H1 (cell line): ENCODE data around the gene SNX13. TPM values are rescaled to one million over a fixed set of nuclear protein-coding genes. Genes with fewer than 3 reads are reported as not detected.

Source experiments
- CTCF ChIA-PET: fragments of 300-600 bp; sonication (Branson Sonifier 250); formaldehyde crosslinking; loops from one replicate; lab custom pipeline; 2021; ENCODE audit not compliant: partially characterized antibody; lab: Charles Lee
- POLR2A ChIA-PET: fragments of 300-600 bp; sonication (Branson Sonifier 250); formaldehyde crosslinking; loops from one replicate; lab custom pipeline; 2021; ENCODE audit warnings: inconsistent platforms; ENCODE audit not compliant: partially characterized antibody; lab: Charles Lee
- DNase-seq, 2 experiments: peaks; one replicate each; pipeline versions ENCODE4 v3.0.0 to v3.0.0-alpha.2; 2010 to 2022; ENCODE audit warnings: low spot score in 2 of 2, low read depth in 1 of 2, mixed read lengths in 1 of 2
- FAIRE-seq: peaks from 2 replicates; lab custom pipeline; 2011; peaks lifted over from hg19 to GRCh38; lab: Jason Lieb, UNC
- H2AFZ ChIP-seq: 2 replicates; pipeline ENCODE4 v1.8.1; 2012; ENCODE audit warnings: low read length, inconsistent platforms
- H2AK5ac ChIP-seq: 2 replicates; pipeline ENCODE4 v1.6.1; 2013; ENCODE audit warnings: low read depth, low read length
- H2BK120ac ChIP-seq: replicated peaks from 2 replicates; pipeline ENCODE3; 2013; ENCODE audit warnings: low read depth, low read length, inconsistent platforms
- H2BK12ac ChIP-seq: 2 replicates; pipeline ENCODE4 v1.6.1; 2013; ENCODE audit warnings: low read depth, low read length
- H2BK15ac ChIP-seq: 2 replicates; pipeline ENCODE4 v1.6.1; 2013; ENCODE audit warnings: low read length
- H2BK20ac ChIP-seq: 2 replicates; pipeline ENCODE4 v1.6.1; 2013; ENCODE audit warnings: low read length
- H2BK5ac ChIP-seq: 2 replicates; pipeline ENCODE4 v1.6.1; 2013; ENCODE audit warnings: low read depth, low read length
- H3K14ac ChIP-seq: 2 replicates; pipeline ENCODE4 v1.6.1; 2013; ENCODE audit warnings: inconsistent platforms; ENCODE audit not compliant: insufficient read length
- H3K18ac ChIP-seq: 2 replicates; pipeline ENCODE4 v1.6.1; 2013; ENCODE audit warnings: low read length; ENCODE audit errors: extremely low read depth
- H3K23ac ChIP-seq: 2 replicates; pipeline ENCODE4 v1.6.1; 2013; ENCODE audit warnings: inconsistent platforms; ENCODE audit not compliant: insufficient read length
- H3K23me2 ChIP-seq: 2 replicates; pipeline ENCODE4 v1.6.1; 2013; ENCODE audit warnings: low read depth, low read length
- H3K27ac ChIP-seq: 2 replicates; pipeline ENCODE4 v1.6.1; 2011; ENCODE audit warnings: low read depth, low read length, inconsistent platforms
- H3K27me3 ChIP-seq, 4 experiments: replicated peaks in 1 of 4; 1 replicate in 1 of 4; 2 replicates in 3 of 4; pipeline versions ENCODE4 v1.6.1 to v1.8.1; 2011 to 2013; ENCODE audit warnings: low read length in 3 of 4, mild to moderate bottlenecking in 3 of 4, inconsistent platforms in 2 of 4, mixed read lengths in 2 of 4, moderate library complexity in 1 of 4; ENCODE audit not compliant: control insufficient read depth in 3 of 4, insufficient read depth in 3 of 4; ENCODE audit errors: extremely low read depth in 1 of 4
- H3K36me3 ChIP-seq, 4 experiments: 2 replicates each; pipeline versions ENCODE4 v1.6.1 to v1.8.1; 2011 to 2013; ENCODE audit warnings: mild to moderate bottlenecking in 4 of 4, low read length in 3 of 4, moderate library complexity in 2 of 4, control low read depth in 1 of 4, inconsistent platforms in 1 of 4; ENCODE audit not compliant: insufficient read depth in 4 of 4, control insufficient read depth in 2 of 4
- H3K4ac ChIP-seq: replicated peaks from 2 replicates; pipeline ENCODE3; 2013; ENCODE audit warnings: low read length, low read depth, mixed read lengths, inconsistent platforms; ENCODE audit not compliant: insufficient read length
- H3K4me1 ChIP-seq, 4 experiments: replicated peaks in 1 of 4; 1 replicate in 1 of 4; 2 replicates in 3 of 4; pipeline versions ENCODE4 v1.6.1 to v1.8.1; 2011 to 2013; ENCODE audit warnings: low read length in 3 of 4, inconsistent platforms in 2 of 4, mixed read lengths in 1 of 4; ENCODE audit not compliant: insufficient read depth in 4 of 4, control insufficient read depth in 3 of 4
- H3K4me2 ChIP-seq, 2 experiments: 2 replicates each; pipeline versions ENCODE4 v1.6.1 to v1.8.1; 2011 to 2013; ENCODE audit warnings: low read depth in 2 of 2, low read length in 2 of 2, control low read depth in 1 of 2, inconsistent platforms in 1 of 2, mild to moderate bottlenecking in 1 of 2; ENCODE audit not compliant: insufficient read depth in 1 of 2
- H3K4me3 ChIP-seq, 4 experiments: fragments of 200-600, 300-600 bp in 1 of 4; sonication (generic), shearing (Covaris generic), sonication (Bioruptor Twin) in 1 of 4; 2 replicates each; pipeline versions ENCODE4 v1.5.1 to v1.8.1; 2011 to 2016; ENCODE audit warnings: low read length in 4 of 4, low read depth in 3 of 4, control low read depth in 2 of 4, inconsistent platforms in 2 of 4, mild to moderate bottlenecking in 2 of 4, mixed read lengths in 1 of 4, moderate library complexity in 1 of 4; ENCODE audit not compliant: insufficient read depth in 2 of 4; ENCODE audit errors: extremely low read depth in 1 of 4
- H3K56ac ChIP-seq: replicated peaks from 2 replicates; pipeline ENCODE3; 2013; ENCODE audit warnings: low read depth, mild to moderate bottlenecking, mixed read lengths, low read length, inconsistent platforms; ENCODE audit not compliant: insufficient read length
- H3K79me1 ChIP-seq: 2 replicates; pipeline ENCODE4 v1.6.1; 2013; ENCODE audit warnings: low read depth, low read length, control low read depth
- H3K79me2 ChIP-seq, 2 experiments: 2 replicates each; pipeline versions ENCODE4 v1.6.1 to v1.8.1; 2012 to 2013; ENCODE audit warnings: low read length in 2 of 2, mild to moderate bottlenecking in 2 of 2, inconsistent platforms in 1 of 2; ENCODE audit not compliant: insufficient read depth in 2 of 2, control insufficient read depth in 1 of 2
- H3K9ac ChIP-seq, 4 experiments: replicated peaks in 1 of 4; 1 replicate in 1 of 4; 2 replicates in 3 of 4; pipeline versions ENCODE4 v1.6.1 to v1.8.1; 2011 to 2013; ENCODE audit warnings: low read depth in 3 of 4, low read length in 3 of 4, control low read depth in 2 of 4, mild to moderate bottlenecking in 2 of 4, moderate library complexity in 2 of 4, inconsistent platforms in 1 of 4; ENCODE audit errors: extremely low read depth in 1 of 4
- H3K9me3 ChIP-seq, 2 experiments: 2 replicates each; pipeline versions ENCODE4 v1.6.1 to v1.8.1; 2012 to 2013; ENCODE audit warnings: mild to moderate bottlenecking in 2 of 2, moderate library complexity in 2 of 2, control low read depth in 1 of 2, inconsistent platforms in 1 of 2, low read depth in 1 of 2, low read length in 1 of 2, mixed read lengths in 1 of 2; ENCODE audit not compliant: insufficient read depth in 2 of 2
- H4K20me1 ChIP-seq, 2 experiments: replicated peaks in 1 of 2; 2 replicates each; pipeline versions ENCODE3 to v1.8.1; 2011 to 2013; ENCODE audit warnings: inconsistent platforms in 2 of 2, low read length in 2 of 2, mild to moderate bottlenecking in 1 of 2; ENCODE audit not compliant: insufficient read depth in 2 of 2, control insufficient read depth in 1 of 2
- H4K5ac ChIP-seq: 2 replicates; pipeline ENCODE4 v1.6.1; 2013; ENCODE audit warnings: low read length, low read depth, mixed read lengths, inconsistent platforms; ENCODE audit not compliant: insufficient read length
- H4K8ac ChIP-seq: 2 replicates; pipeline ENCODE4 v1.8.0; 2013; ENCODE audit warnings: mild to moderate bottlenecking, moderate library complexity, low read length, inconsistent platforms; ENCODE audit not compliant: insufficient read depth; ENCODE audit errors: extremely low read depth
- H4K91ac ChIP-seq: replicated peaks from 2 replicates; pipeline ENCODE3; 2013; ENCODE audit warnings: low read length, mixed read lengths, inconsistent platforms; ENCODE audit not compliant: insufficient read length
- GTF2F1 ChIP-seq: IDR thresholded peaks from 2 replicates; pipeline ENCODE4 v1.6.1; 2012; ENCODE audit warnings: low read depth, low read length, improper control_type of control experiment, borderline replicate concordance
- KDM1A ChIP-seq: fragments of 200-600, 300-600 bp; sonication (generic); IDR thresholded peaks from 2 replicates; pipeline ENCODE4 v1.7.1; 2016; ENCODE audit warnings: mild to moderate bottlenecking, low read length, borderline replicate concordance
- SAP30 ChIP-seq: fragments of 300-600 bp; sonication (generic); IDR thresholded peaks from 2 replicates; pipeline ENCODE4 v1.7.1; 2012; ENCODE audit warnings: low read length, moderate library complexity, mild to moderate bottlenecking, inconsistent platforms; ENCODE audit not compliant: insufficient read depth, insufficient replicate concordance
- SIN3A ChIP-seq, 2 experiments: IDR thresholded peaks in 1 of 2; conservative IDR thresholded peaks in 1 of 2; 2 replicates each; pipeline ENCODE4 v1.6.1; 2011 to 2012; ENCODE audit warnings: low read length in 2 of 2, improper control_type of control experiment in 1 of 2, low read depth in 1 of 2, mild to moderate bottlenecking in 1 of 2
- TAF7 ChIP-seq: optimal IDR thresholded peaks from 2 replicates; pipeline ENCODE3; 2011; ENCODE audit warnings: low read depth, mild to moderate bottlenecking, inconsistent platforms, low read length, moderate library complexity, borderline replicate concordance
- WGBS, 2 experiments: shearing (Covaris generic) in 1 of 2; methylation state at CpG; one replicate each; pipeline versions ENCODE4 v1.1.6 to v1.1.7; 2013 to 2015; ENCODE audit warnings: low lambda C conversion rate in 2 of 2, mixed read lengths in 2 of 2, inconsistent platforms in 1 of 2, low coverage in 1 of 2, missing lambda C conversion rate in 1 of 2; ENCODE audit not compliant: insufficient replicate concordance in 2 of 2, insufficient coverage in 1 of 2, insufficient read length in 1 of 2; ENCODE audit errors: extremely low coverage in 1 of 2, missing lambda C conversion rate in 1 of 2; 5-methylcytosine and 5-hydroxymethylcytosine counted together
- polyA plus RNA-seq, 7 experiments: library from polyadenylated mRNA; depleted of rRNA in 3 of 7; stranded (reverse) in 5 of 7; unstranded in 2 of 7; fragments of >200 nt in 5 of 7; fragments of 200-250 nt in 2 of 7; gene quantifications; 1 replicate in 5 of 7; 2 replicates in 1 of 7; 4 replicates in 1 of 7; pipeline versions ENCODE4 v1.2.1 to v1.2.3, GENCODE V29; 2011 to 2013; ENCODE audit warnings: missing spikeins in 2 of 7, mixed read lengths in 2 of 7
- total RNA-seq: library from RNA; stranded (reverse); fragmentation: NEBNext Ultra II Directional; extraction: Animal tissue kit (Norgen Biotek cat#: 25700); gene quantifications from 2 replicates; pipeline ENCODE4 v1.2.1, GENCODE V29; 2021
- TF ChIP-seq, protein P1 (sequence below): IDR thresholded peaks from 2 replicates; pipeline ENCODE4 v1.6.1; 2011; ENCODE audit warnings: low read depth, mild to moderate bottlenecking, low read length; ENCODE audit not compliant: insufficient read depth

Gene SNX13
- total and polyA plus RNA-seq, 2 of the 8 experiments (the other 6 are each of a cell fraction or from before 2014, with no cell fraction given) = 5.5 to 27.4 TPM

DNA sequence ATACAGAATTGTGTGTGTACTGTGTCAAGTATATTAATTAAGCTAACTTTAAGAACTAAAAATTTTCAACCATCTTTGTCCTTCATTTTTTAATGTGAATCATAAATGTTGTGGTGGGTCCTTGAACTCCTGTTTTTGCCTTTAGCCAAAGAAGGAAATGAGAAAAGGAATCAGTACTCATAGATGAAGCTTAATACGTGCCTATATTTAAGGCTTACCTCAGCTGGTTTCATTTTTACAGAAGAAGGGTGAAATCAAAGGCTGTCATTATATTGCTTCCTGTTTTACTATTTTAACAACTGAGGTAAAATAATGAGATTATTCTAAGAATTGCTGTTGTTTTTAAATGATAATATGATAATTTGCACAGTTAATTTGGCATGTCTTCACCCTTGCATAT lies 6.3 kb upstream of the SNX13 start:
- no peak overlapping the region for H2BK15ac ChIP-seq
- H3K4me3 ChIP-seq = no peak overlapping the region
- no peaks in the 10 kb centered on the region for H3K23me2 ChIP-seq
- H2BK12ac ChIP-seq = no peak overlapping the region
- H2AFZ ChIP-seq = no peak overlapping the region
- H3K4ac ChIP-seq = no peak overlapping the region
- FAIRE-seq (no peak), DNase-seq (no peak)
- no peaks in the 10 kb centered on the region for H3K27me3 ChIP-seq
- no peak overlapping the region for H4K91ac ChIP-seq
- no peak overlapping the region for H3K14ac ChIP-seq
- no peak overlapping the region for H4K5ac ChIP-seq
- H2BK120ac ChIP-seq = no peak overlapping the region
- H3K79me1 ChIP-seq = no peaks in the 10 kb centered on the region
- no peak overlapping the region for H3K56ac ChIP-seq
- H3K36me3 ChIP-seq = no peaks in the 10 kb centered on the region
- CTCF ChIA-PET = interaction anchor here (0.6 to 1.4 kb wide), 3 partner anchors 21 to 176 kb away, joined by 3 to 4 read pairs (median 3); no protein-coding TSS in a partner anchor
- no peak overlapping the region for H3K4me2 ChIP-seq
- H3K79me2 ChIP-seq = no peaks in the 10 kb centered on the region
- no peaks in the 10 kb centered on the region for H4K20me1 ChIP-seq
- H4K8ac ChIP-seq = no peak overlapping the region
- no peaks in the 10 kb centered on the region for H3K9me3 ChIP-seq
- H3K9ac ChIP-seq = no peak overlapping the region
- no peak overlapping the region for H3K18ac ChIP-seq
- H3K4me1 ChIP-seq = no peaks in the 10 kb centered on the region
- no peak overlapping the region for H3K23ac ChIP-seq
- H2AK5ac ChIP-seq = no peak overlapping the region
- H2BK20ac ChIP-seq = no peak overlapping the region
- WGBS, 2 experiments = 75% methylated on average over 1 of the region's 1 CpG; no CpG with 5 or more reads in 1 of the 2 experiments
- H3K27ac ChIP-seq = no peak overlapping the region
- no peak overlapping the region for H2BK5ac ChIP-seq
- POLR2A ChIA-PET = no interaction called here
- TF ChIP-seq TAF7 (no peak), KDM1A (no peak), SIN3A (conservative IDR thresholded peaks at IDR 0.05 in 1 of 2, IDR thresholded peaks at IDR 0.05 in 1 of 2; ENCODE audit: low read depth in 1 of 2, low read length in 2 of 2) (no peak), GTF2F1 (no peak), SAP30 (no peak)
- TF ChIP-seq, protein P1, sequence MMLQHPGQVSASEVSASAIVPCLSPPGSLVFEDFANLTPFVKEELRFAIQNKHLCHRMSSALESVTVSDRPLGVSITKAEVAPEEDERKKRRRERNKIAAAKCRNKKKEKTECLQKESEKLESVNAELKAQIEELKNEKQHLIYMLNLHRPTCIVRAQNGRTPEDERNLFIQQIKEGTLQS = no peak
